Medulla oblongata (tissue), 1 donor: Measurements from ENCODE around the gene AQP11.
A peak's percentile ranks its signal among the peaks of the same experiment; 100 is the strongest.
"Not testable (repeated sequence)": the region's sequence is repeated elsewhere in the genome, so short reads cannot be mapped to it uniquely, and the experiment has no call there.

ENCODE experiments used
- DNase-seq: peaks from one replicate; pipeline ENCODE4 v3.0.0-alpha.2; 2015; ENCODE audit errors: extremely low spot score

AQP11 gene

DNA sequence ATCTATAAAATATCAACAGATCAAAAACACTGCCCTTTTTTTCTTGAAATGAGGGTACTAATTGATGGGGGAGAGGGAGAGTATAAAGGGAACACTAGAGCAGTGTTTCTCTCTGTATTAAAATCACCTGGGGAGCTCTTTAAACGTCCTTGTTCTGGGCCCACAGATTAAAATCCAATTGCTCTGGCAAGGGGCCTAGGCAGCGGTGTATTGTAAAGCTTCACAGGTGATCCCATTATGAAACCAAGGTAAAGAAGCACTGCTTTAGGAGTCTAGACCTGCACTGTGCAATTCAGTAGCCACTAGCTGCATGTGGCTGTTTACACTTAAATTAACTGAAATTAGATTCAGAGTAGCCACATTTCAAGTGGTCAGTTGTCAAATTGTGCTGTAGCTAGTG, 3.0 kb downstream of the AQP11 start:
- no peak for DNase-seq

DNA sequence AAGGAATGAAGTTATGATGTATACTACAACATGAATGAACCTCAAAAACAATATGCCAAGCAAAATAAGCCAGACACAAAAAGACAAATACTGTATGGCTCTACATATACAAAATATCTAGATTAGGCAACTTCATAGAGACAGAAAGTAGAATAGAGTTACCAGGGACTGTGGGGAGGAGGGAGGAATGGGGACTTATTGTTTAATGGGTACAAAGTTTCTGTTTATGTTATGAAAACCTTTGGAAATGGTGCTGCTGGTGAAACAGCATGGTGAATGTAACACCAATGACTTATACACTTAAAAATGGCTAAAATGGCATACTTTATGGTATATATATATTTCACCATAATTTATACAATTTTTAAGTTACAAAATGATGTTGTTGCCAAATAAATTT, 4.1 kb downstream of the AQP11 start:
- no peak for DNase-seq

DNA sequence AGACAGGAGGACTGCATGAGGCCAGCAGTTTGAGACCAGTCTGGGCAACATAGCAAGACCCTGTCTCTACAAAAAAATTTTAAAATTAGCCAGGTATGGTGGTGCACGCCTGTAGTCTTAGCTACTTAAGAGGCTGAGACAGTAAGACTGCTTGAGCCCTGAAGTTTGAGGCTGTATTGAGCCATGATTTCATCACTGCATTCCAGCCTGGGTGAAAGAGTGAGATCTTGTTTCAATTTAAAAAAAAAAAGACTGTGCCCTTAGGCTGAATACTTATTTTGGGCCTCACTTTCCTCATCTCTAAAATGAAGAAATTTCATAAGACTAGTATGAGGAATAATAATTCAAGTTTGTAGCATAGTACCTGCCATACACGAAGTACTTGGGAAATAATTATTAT, 6.9 kb downstream of the AQP11 start:
- DNase-seq = no peak

DNA sequence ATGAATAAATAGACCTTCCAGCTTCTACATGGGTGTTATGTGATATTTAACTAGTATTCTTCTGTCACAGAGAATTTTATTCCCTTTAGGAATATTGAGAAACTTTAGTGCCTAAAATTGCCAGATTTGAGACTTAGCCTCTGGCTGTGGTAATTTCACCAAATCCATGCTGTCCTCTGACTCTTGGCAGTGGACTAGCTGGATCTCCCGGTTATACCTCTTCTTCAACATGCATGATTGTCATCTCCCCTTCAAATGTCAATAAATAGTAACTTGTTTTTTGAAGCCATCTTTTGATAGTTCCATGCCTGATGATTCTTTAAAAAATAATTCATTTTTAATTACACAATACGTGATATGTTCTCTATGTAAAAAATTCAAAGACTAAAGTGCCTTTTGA, 8.4 kb downstream of the AQP11 start:
- no peak for DNase-seq

GRCh38 chr11:77602381-77603088, 12.8 kb downstream of the AQP11 start:
- DNase-seq = peak; percentile 30

GRCh38 chr11:77604281-77604680, 14.5 kb downstream of the AQP11 start:
- no peak for DNase-seq

DNA sequence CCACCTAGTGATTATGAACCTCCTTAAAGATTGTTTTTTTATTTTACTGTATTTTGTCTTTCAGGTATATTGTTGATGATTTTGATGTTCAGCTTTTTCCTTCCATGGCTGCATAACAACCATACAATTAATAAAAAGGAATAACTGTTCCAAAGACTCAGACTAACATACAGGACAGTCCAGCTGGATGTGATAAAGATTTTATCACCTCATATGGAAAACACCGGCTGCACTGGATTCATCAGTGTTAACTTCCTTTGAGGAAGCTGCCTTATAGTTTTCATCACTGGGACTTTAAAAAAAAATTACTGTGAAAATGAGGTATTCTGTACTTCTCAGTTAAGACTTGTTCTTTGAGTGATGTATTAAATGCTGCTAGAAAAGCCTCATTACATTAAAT, 19.5 kb downstream of the AQP11 start:
- DNase-seq = no peak

DNA sequence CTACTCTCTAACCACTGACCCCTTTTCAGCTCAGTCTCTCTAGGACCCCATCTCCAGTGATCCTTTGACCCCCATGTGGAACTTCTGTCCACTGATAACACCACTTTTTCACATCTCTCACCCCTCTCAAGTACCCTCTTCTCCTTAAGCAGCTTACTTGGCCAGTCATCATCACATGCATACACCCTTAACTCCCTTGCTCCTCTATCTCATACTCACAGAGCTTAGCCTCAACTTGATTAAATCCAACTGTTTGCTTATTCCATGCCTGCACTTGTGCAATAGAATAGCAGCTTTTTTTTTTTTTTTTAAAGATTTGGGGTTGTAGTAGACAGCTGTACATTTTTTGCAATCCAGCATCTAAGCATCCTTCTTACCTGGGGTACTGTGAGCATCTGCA, 22.2 kb downstream of the AQP11 start:
- no peak for DNase-seq

GRCh38 chr11:77617892-77618291, 28.1 kb downstream of the AQP11 start:
- DNase-seq = no peak

GRCh38 chr11:77619576-77620198, 29.9 kb downstream of the AQP11 start:
- peak; percentile 72 for DNase-seq

GRCh38 chr11:77630157-77630710, 40.5 kb downstream of the AQP11 start:
- DNase-seq = no peak

- DNase-seq = not testable (repeated sequence)
Measured at GRCh38 chr11:77633926-77634325, 44.2 kb downstream of the AQP11 start.

- DNase-seq = no peak
Measured at GRCh38 chr11:77636731-77637344, 47.1 kb downstream of the AQP11 start.

DNA sequence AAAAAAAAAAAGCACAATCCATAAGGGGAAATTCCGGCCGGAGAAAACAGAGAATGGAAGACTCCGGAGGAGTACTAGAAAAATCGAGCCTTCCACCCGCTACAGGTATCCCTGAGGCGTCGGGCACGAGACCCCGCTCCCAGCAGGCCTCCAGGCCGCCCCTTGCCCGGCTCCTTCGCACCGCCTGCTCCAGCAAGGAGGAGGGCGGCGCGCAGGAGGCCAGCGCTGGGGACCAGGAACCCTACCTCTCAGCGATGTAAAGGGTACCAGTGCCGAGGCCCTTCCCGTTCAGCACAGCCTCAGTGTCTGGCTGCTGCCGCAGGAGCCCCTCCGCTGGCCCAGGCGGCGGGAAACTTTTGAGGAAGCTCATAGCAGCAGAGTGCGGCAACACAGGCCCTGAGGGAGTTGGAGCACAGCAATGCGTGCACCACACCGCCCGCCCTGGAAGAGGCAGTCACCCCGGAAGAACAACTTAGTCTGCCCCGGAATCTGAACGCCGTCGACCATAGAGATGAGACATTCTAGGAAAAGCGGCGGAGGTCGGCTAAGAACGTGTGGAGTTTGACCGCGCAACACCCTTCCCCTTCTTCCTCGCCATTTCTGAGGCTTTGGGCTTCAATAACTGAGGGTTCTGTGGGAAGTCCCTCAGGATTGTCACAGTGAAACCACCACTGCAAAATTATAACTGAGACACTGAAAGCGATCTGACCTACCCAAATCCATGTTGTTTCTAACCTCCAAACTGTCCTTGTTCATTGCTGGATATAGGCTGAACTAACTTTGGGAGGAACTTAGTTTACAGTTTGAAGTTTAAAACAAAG, 47.8 kb downstream of the AQP11 start, which contains the start of gene CLNS1A:
CLNS1A (minus strand) TSS at position 450 of the 821 bp plus-strand sequence; CDS start at position 370, 80 bp downstream.
- DNase-seq = peak; percentile 94

DNA sequence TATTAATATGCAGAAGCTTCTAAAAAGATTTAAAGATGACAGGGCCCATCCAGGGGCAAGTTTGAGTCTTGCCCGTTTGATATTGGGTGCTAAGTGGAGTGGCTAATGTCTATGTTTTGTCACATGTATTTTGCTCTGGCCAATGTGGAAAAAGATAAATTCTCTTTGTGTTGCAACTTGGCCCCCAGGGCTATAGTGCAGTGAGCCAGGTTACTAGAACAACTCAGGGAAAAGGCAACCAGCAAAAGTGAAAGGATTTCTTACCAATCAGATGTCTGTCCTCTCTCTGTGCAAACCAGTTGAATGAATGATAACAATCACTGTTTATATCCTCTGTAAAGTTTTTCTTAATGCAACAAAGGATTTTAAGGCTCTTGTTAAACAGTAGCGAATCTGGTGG, 52.5 kb downstream of the AQP11 start:
- no peak for DNase-seq

- no peak for DNase-seq
Measured at GRCh38 chr11:77644887-77645286, 55.1 kb downstream of the AQP11 start.

GRCh38 chr11:77647654-77648305, 58.0 kb downstream of the AQP11 start:
- no peak for DNase-seq

DNA sequence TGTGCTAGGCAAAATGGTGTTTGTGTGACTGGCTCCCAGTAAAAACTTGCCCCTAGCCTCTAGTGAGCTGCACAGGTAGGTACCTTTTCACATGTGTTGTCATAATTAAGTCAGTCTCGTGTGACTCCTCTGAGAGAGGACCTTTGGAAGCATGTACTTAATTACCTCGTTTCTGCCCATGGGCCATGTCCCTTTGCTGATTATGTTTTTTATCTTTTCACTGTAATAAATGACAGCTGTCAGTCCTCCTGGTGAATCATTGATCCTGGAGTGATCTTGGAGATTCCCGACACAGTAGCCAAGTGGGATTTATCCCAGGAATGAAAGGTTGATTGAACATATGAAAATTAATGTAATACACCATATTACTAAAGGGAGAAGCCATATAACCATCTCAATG, 60.4 kb downstream of the AQP11 start:
- no peak for DNase-seq

DNA sequence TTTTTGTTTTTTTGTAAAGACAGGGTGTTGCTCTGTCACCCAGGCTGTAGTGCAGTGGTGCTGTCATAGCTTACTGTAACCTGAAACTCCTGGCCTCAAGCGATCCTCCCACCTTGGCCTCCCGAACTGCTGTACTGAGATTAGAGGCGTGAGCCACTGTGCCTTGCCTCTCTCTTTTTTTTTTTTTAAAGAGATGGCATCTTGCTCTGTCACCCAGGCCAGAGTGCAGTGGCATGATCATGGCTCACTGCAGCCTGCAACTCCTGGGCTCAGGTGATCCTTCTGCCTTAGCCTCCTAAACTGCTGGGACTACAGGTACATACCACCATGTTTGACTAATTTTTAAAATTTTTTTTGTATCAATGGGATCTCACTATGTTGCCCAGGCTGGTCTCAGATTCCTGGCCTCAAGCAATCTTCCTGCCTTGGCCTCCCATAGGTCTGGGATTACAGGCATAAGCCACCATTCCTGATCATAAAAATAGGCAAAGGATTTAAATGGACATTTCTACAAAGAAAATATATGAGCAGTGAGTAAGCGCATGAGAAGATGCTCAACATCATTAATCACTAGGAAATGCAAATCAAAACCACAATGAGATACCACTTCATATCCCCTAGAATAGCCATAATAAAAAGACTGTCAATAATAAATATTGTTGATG, 65.1 kb downstream of the AQP11 start:
- DNase-seq = no peak

DNA sequence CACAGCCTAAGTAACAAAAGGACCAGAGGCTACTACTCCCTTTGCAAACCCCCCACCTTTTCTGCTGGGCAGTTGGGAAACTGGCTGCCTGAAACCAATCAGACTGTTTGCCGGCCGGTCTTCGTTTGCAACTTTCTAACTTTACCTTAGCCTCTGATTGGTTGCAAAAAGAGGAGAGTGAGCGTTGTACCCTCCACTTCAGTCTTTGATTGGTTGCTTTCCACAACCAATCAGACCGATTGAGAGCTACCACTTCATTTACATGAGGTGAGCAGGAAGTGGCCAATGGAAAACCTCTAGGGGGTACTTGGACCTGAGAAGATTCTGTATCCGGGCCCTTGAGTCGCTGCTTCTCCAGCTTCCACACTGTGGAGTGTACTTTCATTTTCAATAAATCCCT, 66.6 kb downstream of the AQP11 start:
- no peak for DNase-seq
